Osteoblast (primary cell): ENCODE data around the gene ZC2HC1B. TPM values are rescaled to one million over a fixed set of nuclear protein-coding genes. Genes with fewer than 3 reads are reported as not detected.

ENCODE experiments used
- DNase-seq: peaks from one replicate; pipeline ENCODE4 v3.0.0; 2011; ENCODE audit warnings: low spot score, mixed read lengths; ENCODE audit not compliant: insufficient read length; ENCODE audit errors: missing footprints
- H2AFZ ChIP-seq: 2 replicates; pipeline ENCODE4 v1.6.0; 2011; ENCODE audit warnings: mild to moderate bottlenecking, low read length
- H3K27ac ChIP-seq: 2 replicates; pipeline ENCODE4 v1.5.1; 2011; ENCODE audit warnings: mild to moderate bottlenecking, low read depth, low read length, moderate library complexity
- H3K27me3 ChIP-seq: 2 replicates; pipeline ENCODE4 v1.6.0; 2012; ENCODE audit warnings: mild to moderate bottlenecking, control low read depth, inconsistent platforms, low read length, moderate library complexity; ENCODE audit not compliant: insufficient read depth
- H3K36me3 ChIP-seq: 2 replicates; pipeline ENCODE4 v1.5.1; 2011; ENCODE audit warnings: mild to moderate bottlenecking, low read length, control low read depth, moderate library complexity; ENCODE audit not compliant: insufficient read depth
- H3K4me1 ChIP-seq: 2 replicates; pipeline ENCODE4 v1.5.1; 2011; ENCODE audit warnings: mild to moderate bottlenecking, low read length, control low read depth, moderate library complexity; ENCODE audit not compliant: insufficient read depth
- H3K4me2 ChIP-seq: 2 replicates; pipeline ENCODE4 v1.6.0; 2011; ENCODE audit warnings: mild to moderate bottlenecking, low read length; ENCODE audit not compliant: insufficient read depth
- H3K4me3 ChIP-seq: fragments of 200-600 bp; sonication (generic); 3 replicates; pipeline ENCODE4 v1.5.1; 2012; ENCODE audit warnings: mild to moderate bottlenecking, low read length, inconsistent platforms; ENCODE audit not compliant: insufficient read depth
- H3K79me2 ChIP-seq: 2 replicates; pipeline ENCODE4 v1.6.0; 2012; ENCODE audit warnings: mild to moderate bottlenecking, low read length, control low read depth, inconsistent platforms; ENCODE audit not compliant: insufficient read depth
- H3K9me3 ChIP-seq: 2 replicates; pipeline ENCODE4 v1.5.1; 2011; ENCODE audit warnings: low read depth, low read length, control low read depth
- H4K20me1 ChIP-seq: 2 replicates; pipeline ENCODE4 v1.6.0; 2012; ENCODE audit warnings: mild to moderate bottlenecking, low read length, control low read depth; ENCODE audit not compliant: insufficient read depth
- total RNA-seq: library from RNA; depleted of rRNA; stranded (reverse); fragments of >200 nt; gene quantifications from 2 replicates; pipeline ENCODE4 v1.2.3, GENCODE V29; 2012
- TF ChIP-seq, protein P1 (sequence below): IDR thresholded peaks from 2 replicates; pipeline ENCODE4 v1.5.1; 2011; ENCODE audit warnings: mild to moderate bottlenecking, low read depth, low read length, moderate library complexity; ENCODE audit errors: extremely low read depth

ZC2HC1B gene
- total RNA-seq, 1 donor = not detected

DNA sequence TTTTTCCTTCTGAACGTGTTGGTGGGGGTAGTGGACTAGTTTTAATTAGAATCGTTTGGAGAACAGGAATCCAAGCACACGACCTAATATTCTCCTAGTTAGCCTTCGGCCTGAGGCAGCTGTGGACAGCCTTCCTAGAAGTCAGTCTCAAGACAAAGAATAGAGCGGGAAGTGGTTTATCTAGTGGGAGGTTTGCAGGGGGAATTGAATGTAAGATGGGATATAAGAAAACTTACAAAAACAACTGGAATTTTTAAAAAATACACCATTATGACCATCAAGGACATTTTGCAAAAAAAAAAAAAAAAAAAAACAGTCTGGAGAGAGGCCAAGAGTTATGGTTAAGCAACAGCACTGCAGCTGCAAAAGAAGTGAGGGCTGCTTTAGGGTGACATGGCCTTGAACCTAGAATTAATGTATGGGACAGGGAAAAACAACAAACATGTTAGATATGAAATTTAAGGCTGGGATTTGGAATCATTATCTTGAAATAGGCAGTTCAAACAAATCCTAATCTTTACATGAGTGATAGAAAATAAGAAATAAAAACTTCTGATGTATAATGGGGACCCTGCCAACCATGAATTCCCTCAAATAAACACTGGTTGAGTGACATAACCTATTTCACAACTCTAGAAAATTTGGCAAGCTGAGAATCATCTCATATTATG, 103.6 kb downstream of the ZC2HC1B start:
- no peak overlapping the region for H3K4me3 ChIP-seq
- no peak overlapping the region for H3K27ac ChIP-seq
- no peaks in the 10 kb centered on the region for H3K9me3 ChIP-seq
- H3K79me2 ChIP-seq = no peaks in the 10 kb centered on the region
- H3K27me3 ChIP-seq = peaks cover 3% of the 10 kb centered on the region
- H3K36me3 ChIP-seq = peaks cover 5% of the 10 kb centered on the region
- TF ChIP-seq, protein P1, sequence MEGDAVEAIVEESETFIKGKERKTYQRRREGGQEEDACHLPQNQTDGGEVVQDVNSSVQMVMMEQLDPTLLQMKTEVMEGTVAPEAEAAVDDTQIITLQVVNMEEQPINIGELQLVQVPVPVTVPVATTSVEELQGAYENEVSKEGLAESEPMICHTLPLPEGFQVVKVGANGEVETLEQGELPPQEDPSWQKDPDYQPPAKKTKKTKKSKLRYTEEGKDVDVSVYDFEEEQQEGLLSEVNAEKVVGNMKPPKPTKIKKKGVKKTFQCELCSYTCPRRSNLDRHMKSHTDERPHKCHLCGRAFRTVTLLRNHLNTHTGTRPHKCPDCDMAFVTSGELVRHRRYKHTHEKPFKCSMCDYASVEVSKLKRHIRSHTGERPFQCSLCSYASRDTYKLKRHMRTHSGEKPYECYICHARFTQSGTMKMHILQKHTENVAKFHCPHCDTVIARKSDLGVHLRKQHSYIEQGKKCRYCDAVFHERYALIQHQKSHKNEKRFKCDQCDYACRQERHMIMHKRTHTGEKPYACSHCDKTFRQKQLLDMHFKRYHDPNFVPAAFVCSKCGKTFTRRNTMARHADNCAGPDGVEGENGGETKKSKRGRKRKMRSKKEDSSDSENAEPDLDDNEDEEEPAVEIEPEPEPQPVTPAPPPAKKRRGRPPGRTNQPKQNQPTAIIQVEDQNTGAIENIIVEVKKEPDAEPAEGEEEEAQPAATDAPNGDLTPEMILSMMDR = no peak
- no peak overlapping the region for H3K4me2 ChIP-seq
- DNase-seq = no peak
- no peak overlapping the region for H2AFZ ChIP-seq
- peaks cover 27% of the 10 kb centered on the region for H3K4me1 ChIP-seq
- no peaks in the 10 kb centered on the region for H4K20me1 ChIP-seq

DNA sequence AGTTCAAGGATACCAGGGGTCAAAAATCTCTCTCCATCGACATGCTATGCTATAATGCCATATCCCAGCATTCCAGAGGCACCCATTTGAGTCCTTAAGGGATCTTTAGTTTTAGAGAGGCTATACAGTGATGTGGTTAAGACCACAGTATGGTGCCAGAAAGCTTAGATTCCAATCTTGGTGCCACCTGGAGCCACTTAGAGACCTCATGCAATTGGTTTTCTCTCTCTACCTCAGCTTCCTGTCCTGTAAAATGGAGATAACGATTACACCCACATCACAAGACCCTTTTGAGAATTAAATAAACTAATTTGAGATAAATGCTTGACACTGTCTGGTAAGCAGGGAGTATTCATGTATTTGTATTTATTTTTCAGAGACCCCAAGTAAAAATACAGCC, 104.8 kb downstream of the ZC2HC1B start:
- H4K20me1 ChIP-seq = no peaks in the 10 kb centered on the region
- no peak overlapping the region for H3K4me3 ChIP-seq
- no peaks in the 10 kb centered on the region for H3K27me3 ChIP-seq
- H3K4me2 ChIP-seq = no peak overlapping the region
- no peak overlapping the region for H3K27ac ChIP-seq
- H3K36me3 ChIP-seq = peaks cover 2% of the 10 kb centered on the region
- TF ChIP-seq, protein P1 = no peak
- peaks cover 27% of the 10 kb centered on the region for H3K4me1 ChIP-seq
- DNase-seq = no peak
- peaks cover 3% of the 10 kb centered on the region for H3K79me2 ChIP-seq
- H3K9me3 ChIP-seq = no peaks in the 10 kb centered on the region
- H2AFZ ChIP-seq = no peak overlapping the region

DNA sequence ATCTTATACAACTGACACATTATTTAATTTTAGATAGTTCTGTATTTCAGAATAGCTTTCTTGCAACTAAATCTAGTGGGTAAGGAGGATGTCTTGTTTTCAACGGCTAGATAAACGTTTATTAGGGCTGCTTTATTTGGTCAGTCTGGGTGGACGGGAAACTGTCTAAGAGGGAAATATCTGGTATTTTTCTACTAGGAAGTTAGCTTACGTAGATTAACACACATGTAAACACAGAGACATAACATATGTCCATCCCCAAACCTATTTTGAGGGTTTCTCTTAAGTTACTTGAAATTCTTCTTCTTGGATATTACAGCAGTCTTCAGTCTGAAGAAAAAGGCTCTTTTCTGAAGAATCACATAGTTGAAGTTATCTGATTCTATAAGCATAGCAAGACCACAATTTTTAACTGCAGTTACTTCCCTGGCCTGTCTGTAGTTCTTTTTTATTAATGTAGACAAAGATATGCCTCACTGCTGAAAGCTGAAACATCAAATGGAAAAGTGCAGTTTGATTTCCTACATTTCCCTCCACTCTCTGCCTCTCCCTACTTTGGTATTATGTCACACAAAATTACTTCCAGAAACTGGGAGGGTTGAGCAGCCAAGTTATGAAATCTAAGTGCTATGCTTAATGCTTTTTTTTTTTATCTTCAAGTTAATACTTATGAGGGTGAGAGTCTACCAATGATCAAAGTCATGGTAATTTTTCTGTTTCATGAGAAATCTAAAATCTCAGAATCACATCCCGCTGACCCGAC, 106.4 kb downstream of the ZC2HC1B start:
- Histone ChIP-seq H3K79me2 (peaks cover 3% of the 10 kb centered on the region), H2AFZ (no peak overlapping the region), H4K20me1 (no peaks in the 10 kb centered on the region), H3K27me3 (no peaks in the 10 kb centered on the region), H3K4me2 (no peak overlapping the region), H3K36me3 (no peaks in the 10 kb centered on the region), H3K4me3 (no peak overlapping the region), H3K27ac (no peak overlapping the region), H3K9me3 (no peaks in the 10 kb centered on the region), H3K4me1 (peaks cover 23% of the 10 kb centered on the region)
- DNase-seq = no peak
- TF ChIP-seq, protein P1 = no peak

DNA sequence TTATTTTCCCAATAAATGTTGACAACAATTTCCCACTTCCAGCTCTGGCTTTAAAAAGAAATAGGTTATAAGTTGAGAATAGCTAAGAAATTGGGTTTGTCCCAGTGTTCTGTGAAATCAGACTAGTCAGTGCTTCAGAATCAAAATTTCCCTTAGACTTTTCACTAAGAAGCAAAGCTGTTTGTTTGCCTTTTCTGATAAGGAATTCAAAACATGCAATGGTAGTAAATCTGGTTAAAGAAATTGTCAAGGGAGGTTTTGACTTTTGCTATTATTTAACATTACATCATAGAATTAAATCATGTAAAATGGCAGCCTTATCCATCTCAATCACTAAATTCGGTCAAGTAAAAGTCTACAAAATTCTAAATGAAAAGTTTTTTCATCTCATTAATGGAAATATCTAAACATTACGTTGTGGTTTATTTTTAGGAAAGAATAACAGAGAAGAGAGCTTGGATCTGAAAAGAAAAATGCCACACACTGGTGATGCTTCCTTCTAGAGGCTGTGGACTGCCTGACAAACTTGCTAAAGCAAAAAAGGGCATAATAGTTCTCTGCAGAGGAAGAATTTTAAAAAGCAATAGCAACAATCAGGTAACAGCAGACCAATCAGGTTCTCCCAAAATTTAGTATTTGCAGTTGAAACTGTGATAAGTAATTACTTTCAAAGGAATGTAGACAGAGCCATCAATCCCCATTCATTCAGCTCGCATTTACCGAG, 107.4 kb downstream of the ZC2HC1B start:
- Histone ChIP-seq H4K20me1 (no peaks in the 10 kb centered on the region), H3K79me2 (peaks cover 3% of the 10 kb centered on the region), H2AFZ (no peak overlapping the region), H3K9me3 (no peaks in the 10 kb centered on the region), H3K36me3 (no peaks in the 10 kb centered on the region), H3K4me1 (peaks cover 13% of the 10 kb centered on the region), H3K4me2 (no peak overlapping the region), H3K27ac (no peak overlapping the region), H3K27me3 (no peaks in the 10 kb centered on the region), H3K4me3 (no peak overlapping the region)
- DNase-seq = no peak
- TF ChIP-seq, protein P1 = no peak
